ENCODE measurements around the gene TMEM156. TPM values are rescaled to one million over a fixed set of nuclear protein-coding genes. Genes with fewer than 3 reads are reported as not detected.

Gene TMEM156, protein sequence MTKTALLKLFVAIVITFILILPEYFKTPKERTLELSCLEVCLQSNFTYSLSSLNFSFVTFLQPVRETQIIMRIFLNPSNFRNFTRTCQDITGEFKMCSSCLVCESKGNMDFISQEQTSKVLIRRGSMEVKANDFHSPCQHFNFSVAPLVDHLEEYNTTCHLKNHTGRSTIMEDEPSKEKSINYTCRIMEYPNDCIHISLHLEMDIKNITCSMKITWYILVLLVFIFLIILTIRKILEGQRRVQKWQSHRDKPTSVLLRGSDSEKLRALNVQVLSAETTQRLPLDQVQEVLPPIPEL
- 0.20 TPM in 1 of 2 replicates, not detected in the other for total RNA-seq

DNA sequence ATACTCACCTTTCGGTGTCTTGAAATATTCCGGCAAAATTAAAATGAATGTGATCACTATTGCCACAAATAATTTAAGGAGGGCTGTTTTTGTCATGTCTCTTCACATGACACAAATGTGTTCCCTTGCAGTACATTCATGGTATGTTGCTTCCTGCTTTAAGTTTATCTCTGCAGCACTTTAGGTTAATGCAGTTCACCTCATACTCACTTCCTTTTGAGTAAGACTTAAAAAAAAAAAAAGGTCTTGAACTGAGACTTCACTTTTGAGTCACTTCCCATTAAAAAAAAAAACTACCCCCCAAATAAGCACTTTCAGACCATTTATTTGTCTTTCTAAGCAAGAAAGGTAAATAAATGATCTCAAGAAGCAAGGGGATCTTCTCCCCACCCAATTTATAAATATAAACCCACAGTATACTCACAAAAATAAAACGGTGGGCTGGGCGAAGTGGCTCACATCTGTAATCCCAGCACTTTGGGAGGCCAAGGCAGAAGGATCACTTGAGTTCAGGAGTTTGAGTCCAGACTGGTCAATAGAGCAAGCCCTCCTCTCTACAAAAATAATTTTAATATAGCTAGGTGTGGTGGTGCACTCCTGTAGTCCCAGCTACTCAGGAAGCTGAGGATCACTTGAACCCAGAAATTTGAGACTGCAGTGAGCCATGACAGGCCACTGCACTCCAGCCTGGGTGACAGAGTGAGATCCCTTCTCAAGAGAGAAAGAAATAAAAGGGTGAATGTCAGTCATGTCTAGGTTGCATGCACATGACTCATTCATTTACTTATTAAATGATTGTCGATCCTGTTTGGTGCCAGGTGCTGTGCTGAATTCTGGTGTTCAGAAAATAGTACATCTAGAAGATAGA is at the start of gene TMEM156:
Gene TMEM156, minus strand, starts transcription at position 192 of the 868 bp plus-strand sequence. Its CDS starts 96 bp downstream, at position 96.

DNA sequence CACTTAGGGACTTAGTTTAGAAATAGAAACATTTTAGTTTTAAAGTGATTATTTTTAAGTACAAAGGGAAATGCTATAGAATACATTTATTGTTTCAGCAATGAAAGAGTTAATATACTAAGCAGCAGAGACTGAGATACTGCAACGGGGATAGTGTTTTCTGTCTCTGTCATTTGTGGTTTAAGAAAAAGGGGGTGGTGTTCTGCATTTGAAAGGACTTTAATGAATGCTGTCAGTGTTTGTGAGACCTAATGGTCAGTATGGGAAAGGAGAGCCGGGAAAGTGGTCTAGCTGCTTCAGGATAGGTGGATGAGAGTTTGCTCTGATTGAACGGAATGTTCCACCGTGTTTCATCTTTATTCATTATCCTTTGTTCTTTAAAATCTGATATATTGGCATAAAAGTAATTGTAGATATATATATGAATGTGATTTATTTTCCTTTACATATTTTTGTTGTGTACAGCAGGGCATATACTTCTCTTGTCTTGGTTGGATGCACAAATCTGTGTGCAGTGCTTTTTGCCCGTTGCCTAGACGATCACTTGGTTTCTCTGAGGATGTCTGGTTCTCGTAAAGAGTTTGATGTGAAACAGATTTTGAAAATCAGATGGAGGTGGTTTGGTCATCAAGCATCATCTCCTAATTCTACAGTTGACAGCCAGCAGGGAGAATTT is 30.0 kb upstream of the TMEM156 start, which contains the start of gene KLHL5:
Gene KLHL5, plus strand, starts transcription at position 139 of the 676 bp plus-strand sequence. Its CDS starts 421 bp downstream, at position 560.

Other genes starting within 250 kb of the TMEM156 start
- not detected in 2 replicates for gene TLR10, start 249.4 kb downstream of the TMEM156 start, total RNA-seq
- 0.76 and 1.5 TPM in 2 replicates for gene TLR1, start 227.6 kb downstream of the TMEM156 start, total RNA-seq
- gene TLR6, start 175.6 kb downstream of the TMEM156 start, total RNA-seq: 0.50 and 2.5 TPM in 2 replicates
- 318 and 431 TPM in 2 replicates for gene FAM114A1, start 164.6 kb downstream of the TMEM156 start, total RNA-seq
- 91.6 and 102 TPM in 2 replicates for gene KLHL5, start 29.8 kb upstream of the TMEM156 start, total RNA-seq
- 32.6 and 32.9 TPM in 2 replicates for gene WDR19, start 150.1 kb upstream of the TMEM156 start, total RNA-seq